BE2C (cell line): Measurements from ENCODE around the gene EHMT2.
A peak's percentile ranks its signal among the peaks of the same experiment; 100 is the strongest.
"Not testable (repeated sequence)": the region's sequence is repeated elsewhere in the genome, so short reads cannot be mapped to it uniquely, and the experiment has no call there.

Source experiments
- DNase-seq: peaks from one replicate; pipeline ENCODE4 v3.0.0-alpha.2; 2020
- H3K27me3 ChIP-seq: fragments of 250-450 bp; sonication (Bioruptor Pico); 2 replicates; pipeline ENCODE4 v1.5.1; 2020; ENCODE audit warnings: mild to moderate bottlenecking
- H3K36me3 ChIP-seq: fragments of 250-450 bp; sonication (Bioruptor Pico); 2 replicates; pipeline ENCODE4 v1.5.1; 2020; ENCODE audit warnings: mild to moderate bottlenecking
- H3K4me1 ChIP-seq: fragments of 250-450 bp; sonication (Bioruptor Pico); 2 replicates; pipeline ENCODE4 v1.5.1; 2020
- H3K4me3 ChIP-seq: 2 replicates; pipeline ENCODE4 v1.5.1; 2011; ENCODE audit warnings: low read depth, low read length
- H3K9me3 ChIP-seq: fragments of 250-450 bp; sonication (Bioruptor Pico); 2 replicates; pipeline ENCODE4 v1.5.1; 2020
- TF ChIP-seq, protein P1 (sequence below): IDR thresholded peaks from 2 replicates; pipeline ENCODE4 v1.5.1; 2012; ENCODE audit warnings: mild to moderate bottlenecking, low read depth, low read length

Gene EHMT2

DNA sequence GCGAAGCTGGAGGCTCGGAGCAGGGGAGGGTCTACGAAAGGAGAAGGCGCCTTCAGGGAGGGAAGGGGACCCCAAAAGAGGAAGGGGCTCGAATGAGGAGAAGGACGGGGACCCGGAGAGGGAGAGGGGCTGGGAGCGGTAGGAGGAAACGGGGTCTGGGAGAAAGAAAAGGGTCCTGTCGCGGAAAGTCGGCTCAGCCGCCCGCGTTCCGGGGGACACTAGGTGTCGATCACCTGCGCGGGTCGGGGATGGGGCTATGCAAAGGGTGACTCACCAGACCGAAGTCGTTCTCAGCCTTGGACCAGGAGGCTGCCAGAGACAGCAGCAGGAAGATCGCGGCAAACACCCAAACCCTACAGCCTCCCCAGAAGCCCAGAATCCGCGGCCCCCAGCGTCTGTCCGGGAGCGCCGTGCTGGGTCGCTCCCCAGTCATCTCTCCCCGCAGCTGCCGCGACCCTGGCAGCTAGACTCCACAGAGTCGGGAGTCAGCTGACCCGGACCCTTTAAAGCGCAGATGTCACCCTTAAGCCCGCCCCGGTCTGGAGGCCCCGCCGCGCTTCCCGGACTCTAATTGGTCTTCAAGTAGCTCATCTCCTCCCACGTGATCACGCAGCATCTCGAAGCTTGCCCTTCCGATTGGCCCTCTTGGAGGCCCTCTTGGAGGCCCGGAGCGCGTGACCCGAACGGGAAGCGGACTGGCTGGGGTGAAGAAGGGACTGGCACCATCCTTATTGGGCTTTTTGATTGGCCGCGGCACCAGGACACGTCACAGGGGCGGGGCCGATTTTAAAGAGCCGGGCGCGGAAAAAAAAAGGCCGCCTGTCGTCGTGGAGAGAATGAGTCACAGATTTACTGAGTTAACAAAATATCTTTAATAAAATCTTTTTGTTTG, 34.9 kb downstream of the EHMT2 start, which contains the start of gene NEU1:
Gene NEU1 (minus strand): TSS at position 478 of the 892 bp plus-strand sequence. CDS start 45 bp downstream, at position 433.
- peak within 1 kb of the TSS; percentile 76 for H3K4me3 ChIP-seq
- no peaks in the 10 kb centered on the region for H3K4me1 ChIP-seq
- no peaks in the 10 kb centered on the region for H3K9me3 ChIP-seq
- DNase-seq: peak; percentile 100
- H3K36me3 ChIP-seq: 0 out of 2 replicates have a peak, but pooled peaks cover 3% of the 10 kb centered on the region
- no peaks in the 10 kb centered on the region for H3K27me3 ChIP-seq
- TF ChIP-seq, protein P1, sequence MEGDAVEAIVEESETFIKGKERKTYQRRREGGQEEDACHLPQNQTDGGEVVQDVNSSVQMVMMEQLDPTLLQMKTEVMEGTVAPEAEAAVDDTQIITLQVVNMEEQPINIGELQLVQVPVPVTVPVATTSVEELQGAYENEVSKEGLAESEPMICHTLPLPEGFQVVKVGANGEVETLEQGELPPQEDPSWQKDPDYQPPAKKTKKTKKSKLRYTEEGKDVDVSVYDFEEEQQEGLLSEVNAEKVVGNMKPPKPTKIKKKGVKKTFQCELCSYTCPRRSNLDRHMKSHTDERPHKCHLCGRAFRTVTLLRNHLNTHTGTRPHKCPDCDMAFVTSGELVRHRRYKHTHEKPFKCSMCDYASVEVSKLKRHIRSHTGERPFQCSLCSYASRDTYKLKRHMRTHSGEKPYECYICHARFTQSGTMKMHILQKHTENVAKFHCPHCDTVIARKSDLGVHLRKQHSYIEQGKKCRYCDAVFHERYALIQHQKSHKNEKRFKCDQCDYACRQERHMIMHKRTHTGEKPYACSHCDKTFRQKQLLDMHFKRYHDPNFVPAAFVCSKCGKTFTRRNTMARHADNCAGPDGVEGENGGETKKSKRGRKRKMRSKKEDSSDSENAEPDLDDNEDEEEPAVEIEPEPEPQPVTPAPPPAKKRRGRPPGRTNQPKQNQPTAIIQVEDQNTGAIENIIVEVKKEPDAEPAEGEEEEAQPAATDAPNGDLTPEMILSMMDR: no peak

DNA sequence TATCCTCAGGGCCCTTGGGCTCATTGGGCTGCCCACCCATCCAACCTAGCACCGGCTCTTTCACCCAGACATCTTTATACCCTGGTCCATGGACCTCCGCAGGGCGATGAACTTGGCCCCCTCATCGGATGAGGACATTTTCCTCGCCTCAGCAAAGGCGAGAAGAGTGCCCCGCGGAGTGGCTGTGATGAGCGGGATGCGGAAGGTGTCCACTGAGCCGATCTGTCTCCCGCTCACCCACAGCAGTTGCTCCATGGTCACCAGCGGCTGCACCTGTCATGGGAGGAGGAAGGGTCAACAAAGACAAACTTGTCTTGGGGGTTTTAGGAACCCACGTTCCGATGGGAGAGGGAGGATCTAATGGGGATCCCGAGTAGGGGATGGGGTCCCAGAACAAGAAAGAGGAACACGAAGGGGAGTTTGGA, 35.6 kb downstream of the EHMT2 start:
- H3K27me3 ChIP-seq: no peaks in the 10 kb centered on the region
- TF ChIP-seq, protein P1: no peak
- no peaks in the 10 kb centered on the region for H3K9me3 ChIP-seq
- no peak for DNase-seq
- 0 out of 2 replicates have a peak, but pooled peaks cover 3% of the 10 kb centered on the region for H3K36me3 ChIP-seq
- H3K4me3 ChIP-seq: peak overlapping the region; percentile 76
- H3K4me1 ChIP-seq: no peaks in the 10 kb centered on the region

DNA sequence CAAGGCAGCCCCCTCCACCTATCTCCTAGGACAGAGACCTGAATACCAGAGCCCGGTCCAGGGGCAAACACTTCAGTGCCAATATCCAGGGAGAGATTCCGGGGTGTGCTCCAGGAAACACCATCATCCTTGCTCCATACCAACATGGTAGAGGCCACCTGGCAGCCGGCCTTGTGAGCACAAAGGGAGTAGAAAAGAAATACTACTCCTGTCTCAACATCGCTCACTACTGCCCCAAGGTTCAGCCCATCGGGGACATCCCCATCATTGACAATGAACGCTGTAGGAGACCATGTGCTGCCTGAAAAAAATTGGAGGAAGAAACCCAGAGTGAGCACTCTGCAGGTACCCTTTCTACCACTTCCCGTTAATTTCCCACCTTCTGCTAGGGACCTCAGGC, 36.3 kb downstream of the EHMT2 start:
- Histone ChIP-seq H3K9me3 (no peaks in the 10 kb centered on the region), H3K4me1 (no peaks in the 10 kb centered on the region), H3K4me3 (no peak overlapping the region), H3K36me3 (0 out of 2 replicates have a peak, but pooled peaks cover 3% of the 10 kb centered on the region), H3K27me3 (no peaks in the 10 kb centered on the region)
- DNase-seq: no peak
- TF ChIP-seq, protein P1: no peak

DNA sequence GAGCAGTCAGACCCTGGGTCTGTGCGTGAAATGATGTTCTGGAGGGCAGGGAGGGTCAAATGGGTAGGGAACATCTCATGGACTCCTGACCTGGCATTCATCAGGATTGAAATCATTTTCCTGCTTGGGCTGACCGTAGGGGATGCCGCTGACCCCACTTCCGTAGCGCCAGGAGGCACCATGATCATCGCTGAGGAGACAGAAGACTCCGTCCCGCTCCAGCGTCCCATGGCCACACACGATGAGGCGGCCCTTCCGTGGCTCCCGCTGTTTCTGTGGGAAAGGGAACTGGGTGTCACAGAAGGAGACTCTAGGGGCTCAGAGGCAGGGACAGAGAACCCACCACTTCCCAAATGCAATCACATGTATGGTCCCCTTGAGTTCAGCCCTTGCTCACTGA, 37.1 kb downstream of the EHMT2 start:
- no peaks in the 10 kb centered on the region for H3K27me3 ChIP-seq
- DNase-seq: no peak
- no peaks in the 10 kb centered on the region for H3K4me1 ChIP-seq
- H3K4me3 ChIP-seq: no peak overlapping the region
- TF ChIP-seq, protein P1: no peak
- H3K9me3 ChIP-seq: no peaks in the 10 kb centered on the region
- H3K36me3 ChIP-seq: 0 out of 2 replicates have a peak, but pooled peaks cover 3% of the 10 kb centered on the region

DNA sequence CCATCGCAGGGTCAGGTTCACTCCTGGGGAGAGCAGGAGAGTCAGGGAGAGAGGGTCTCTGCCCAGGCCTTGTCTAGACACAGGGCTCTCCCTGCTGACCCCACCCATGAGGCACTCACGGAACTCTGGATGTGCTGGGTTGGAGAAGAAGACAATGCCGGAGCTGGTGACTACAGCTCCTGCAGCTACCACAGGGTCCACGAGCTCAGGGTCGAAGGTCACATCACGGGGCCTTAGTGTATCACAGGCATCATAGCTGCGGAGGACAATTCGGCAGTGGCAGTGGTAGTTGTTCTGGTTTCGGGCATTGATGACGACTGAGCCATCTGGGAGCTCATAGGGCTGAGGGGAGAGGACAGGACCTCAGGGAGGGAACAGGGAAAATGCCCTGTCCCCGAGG, 37.6 kb downstream of the EHMT2 start:
- TF ChIP-seq, protein P1: no peak
- H3K4me1 ChIP-seq: no peaks in the 10 kb centered on the region
- H3K27me3 ChIP-seq: no peaks in the 10 kb centered on the region
- no peaks in the 10 kb centered on the region for H3K9me3 ChIP-seq
- H3K36me3 ChIP-seq: 0 out of 2 replicates have a peak, but pooled peaks cover 3% of the 10 kb centered on the region
- DNase-seq: no peak
- H3K4me3 ChIP-seq: no peak overlapping the region

DNA sequence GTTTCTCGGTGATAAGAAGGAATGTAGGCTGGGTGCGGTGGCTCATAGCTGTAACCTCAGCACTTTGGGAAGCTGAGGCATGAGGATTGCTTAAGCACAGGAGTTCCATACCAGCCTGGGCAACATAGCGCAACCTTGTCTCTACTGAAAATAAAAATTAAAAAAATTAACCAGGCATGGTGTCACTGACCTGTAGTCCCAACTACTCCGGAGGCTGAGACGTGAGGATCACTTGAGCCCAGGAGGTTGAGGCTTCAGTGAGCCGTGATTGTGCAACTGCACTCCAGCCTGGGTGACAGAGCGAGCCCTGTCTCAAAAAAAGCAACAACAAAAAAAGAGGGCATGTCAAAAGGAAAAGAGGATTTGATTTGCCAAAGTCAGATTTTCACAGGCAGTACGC, 38.8 kb downstream of the EHMT2 start:
- no peaks in the 10 kb centered on the region for H3K9me3 ChIP-seq
- no peak for DNase-seq
- no peaks in the 10 kb centered on the region for H3K4me1 ChIP-seq
- H3K4me3 ChIP-seq: no peak overlapping the region
- no peaks in the 10 kb centered on the region for H3K27me3 ChIP-seq
- TF ChIP-seq, protein P1: no peak
- H3K36me3 ChIP-seq: 0 out of 2 replicates have a peak, but pooled peaks cover 3% of the 10 kb centered on the region

DNA sequence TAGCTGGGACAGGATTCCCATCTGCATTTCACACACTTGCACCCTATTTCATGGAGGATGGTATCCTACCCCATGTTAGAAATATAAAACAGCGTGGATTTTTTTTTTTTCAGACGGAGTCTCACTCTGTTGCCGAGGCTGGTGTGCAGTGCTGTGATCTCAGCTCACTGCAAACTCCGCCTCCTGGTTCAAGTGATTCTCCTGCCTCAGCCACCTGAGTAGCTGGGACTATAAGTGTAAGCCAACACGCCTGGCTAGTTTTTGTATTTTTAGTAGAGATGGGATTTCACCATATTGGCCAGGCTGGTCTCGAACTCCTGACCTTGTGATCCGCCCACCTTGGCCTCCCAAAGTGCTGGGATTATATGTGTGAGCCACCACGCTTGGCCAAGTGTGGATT, 39.7 kb downstream of the EHMT2 start:
- not testable (repeated sequence) for H3K27me3 ChIP-seq, DNase-seq, H3K4me1 ChIP-seq, H3K36me3 ChIP-seq, H3K4me3 ChIP-seq, H3K9me3 ChIP-seq

DNA sequence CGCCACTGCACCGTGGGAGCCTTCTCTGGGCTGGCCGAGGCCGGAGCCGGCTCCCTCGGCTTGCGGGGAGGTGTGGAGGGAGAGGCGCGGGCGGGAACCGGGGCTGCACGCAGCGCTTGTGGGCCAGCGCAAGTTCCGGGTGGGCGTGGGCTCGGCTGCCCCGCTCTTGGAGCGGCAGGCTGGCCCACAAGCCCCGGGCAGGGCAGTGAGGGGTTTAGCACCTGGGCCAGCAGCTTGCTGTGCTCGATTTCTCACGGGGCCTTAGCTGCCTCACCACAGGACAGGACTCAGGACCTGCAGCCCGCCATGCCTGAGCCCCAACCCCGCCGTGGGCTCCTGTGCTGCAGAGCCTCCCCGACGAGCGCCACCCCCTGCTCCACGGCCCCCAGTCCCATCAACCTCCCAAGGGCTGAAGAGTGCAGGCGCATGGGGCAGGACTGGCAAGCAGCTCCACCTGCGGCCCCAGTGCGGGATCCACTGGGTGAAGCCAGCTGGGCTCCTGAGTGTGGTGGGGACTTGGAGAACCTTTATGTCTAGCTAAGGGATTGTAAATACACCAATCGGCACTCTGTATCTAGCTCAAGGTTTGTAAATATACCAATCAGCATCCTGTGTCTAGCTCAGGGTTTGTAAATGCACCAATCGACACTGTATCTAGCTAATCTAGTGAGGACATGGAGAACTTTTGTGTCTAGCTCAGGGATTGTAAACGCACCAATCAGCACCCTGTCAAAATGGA, 45.3 kb downstream of the EHMT2 start:
- DNase-seq, H3K9me3 ChIP-seq: not testable (repeated sequence)

More for the DNA sequence above, 45.3 kb downstream of the EHMT2 start:
- not testable (repeated sequence) for H3K4me3 ChIP-seq, H3K36me3 ChIP-seq, H3K27me3 ChIP-seq, H3K4me1 ChIP-seq
